ENCODE results near the gene SLC41A3.
"Not testable (repeated sequence)": the region's sequence is repeated elsewhere in the genome, so short reads cannot be mapped to it uniquely, and the experiment has no call there.

The SLC41A3 gene

GRCh38 chr3:126070146-126070545 is 13.8 kb downstream of the SLC41A3 start:
- no peak overlapping the region for H3K4me3 ChIP-seq (replicated peaks; ENCODE audit: low read depth, low read length)
- TF ChIP-seq, protein P1, sequence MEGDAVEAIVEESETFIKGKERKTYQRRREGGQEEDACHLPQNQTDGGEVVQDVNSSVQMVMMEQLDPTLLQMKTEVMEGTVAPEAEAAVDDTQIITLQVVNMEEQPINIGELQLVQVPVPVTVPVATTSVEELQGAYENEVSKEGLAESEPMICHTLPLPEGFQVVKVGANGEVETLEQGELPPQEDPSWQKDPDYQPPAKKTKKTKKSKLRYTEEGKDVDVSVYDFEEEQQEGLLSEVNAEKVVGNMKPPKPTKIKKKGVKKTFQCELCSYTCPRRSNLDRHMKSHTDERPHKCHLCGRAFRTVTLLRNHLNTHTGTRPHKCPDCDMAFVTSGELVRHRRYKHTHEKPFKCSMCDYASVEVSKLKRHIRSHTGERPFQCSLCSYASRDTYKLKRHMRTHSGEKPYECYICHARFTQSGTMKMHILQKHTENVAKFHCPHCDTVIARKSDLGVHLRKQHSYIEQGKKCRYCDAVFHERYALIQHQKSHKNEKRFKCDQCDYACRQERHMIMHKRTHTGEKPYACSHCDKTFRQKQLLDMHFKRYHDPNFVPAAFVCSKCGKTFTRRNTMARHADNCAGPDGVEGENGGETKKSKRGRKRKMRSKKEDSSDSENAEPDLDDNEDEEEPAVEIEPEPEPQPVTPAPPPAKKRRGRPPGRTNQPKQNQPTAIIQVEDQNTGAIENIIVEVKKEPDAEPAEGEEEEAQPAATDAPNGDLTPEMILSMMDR (IDR thresholded peaks at IDR 0.05; ENCODE audit: low read depth, low read length, missing control alignments): no peak
- no peak for DNase-seq (ENCODE audit: extremely low read depth, low read depth)

DNA sequence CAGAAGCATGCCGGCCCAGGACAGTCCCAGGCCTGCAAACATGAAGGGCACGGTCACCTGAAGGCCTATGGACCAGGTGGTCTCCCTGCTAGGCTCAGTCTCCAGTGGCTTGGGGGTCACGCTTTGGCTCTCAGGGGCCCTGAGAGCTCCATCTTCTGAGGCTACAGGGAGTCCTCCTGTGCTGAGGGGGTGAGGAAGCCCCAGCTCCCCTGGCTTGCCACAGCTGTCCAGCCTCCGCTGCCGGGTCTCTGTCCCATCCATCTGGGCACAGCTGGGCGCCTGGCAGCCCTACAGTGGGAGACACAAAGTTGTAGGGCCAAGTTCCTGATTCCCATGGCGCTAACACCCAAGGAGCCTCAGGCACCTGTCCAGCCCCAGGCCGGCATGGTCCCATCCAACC is 16.0 kb downstream of the SLC41A3 start:
- TF ChIP-seq, protein P1 (IDR thresholded peaks at IDR 0.05; ENCODE audit: low read depth, low read length, missing control alignments): no peak
- no peak for DNase-seq (ENCODE audit: extremely low read depth, low read depth)

GRCh38 chr3:126066676-126067075 is 17.2 kb downstream of the SLC41A3 start:
- not testable (repeated sequence) for H3K4me3 ChIP-seq (replicated peaks; ENCODE audit: low read depth, low read length); DNase-seq (ENCODE audit: extremely low read depth, low read depth)

More for the DNA sequence above, 16.0 kb downstream of the SLC41A3 start:
- no peak overlapping the region for H3K4me3 ChIP-seq (replicated peaks; ENCODE audit: low read depth, low read length)

GRCh38 chr3:126065876-126066275 is 18.0 kb downstream of the SLC41A3 start:
- no peak overlapping the region for H3K4me3 ChIP-seq (replicated peaks; ENCODE audit: low read depth, low read length)
- DNase-seq (ENCODE audit: extremely low read depth, low read depth): no peak
- TF ChIP-seq, protein P1 (IDR thresholded peaks at IDR 0.05; ENCODE audit: low read depth, low read length, missing control alignments): no peak

DNA sequence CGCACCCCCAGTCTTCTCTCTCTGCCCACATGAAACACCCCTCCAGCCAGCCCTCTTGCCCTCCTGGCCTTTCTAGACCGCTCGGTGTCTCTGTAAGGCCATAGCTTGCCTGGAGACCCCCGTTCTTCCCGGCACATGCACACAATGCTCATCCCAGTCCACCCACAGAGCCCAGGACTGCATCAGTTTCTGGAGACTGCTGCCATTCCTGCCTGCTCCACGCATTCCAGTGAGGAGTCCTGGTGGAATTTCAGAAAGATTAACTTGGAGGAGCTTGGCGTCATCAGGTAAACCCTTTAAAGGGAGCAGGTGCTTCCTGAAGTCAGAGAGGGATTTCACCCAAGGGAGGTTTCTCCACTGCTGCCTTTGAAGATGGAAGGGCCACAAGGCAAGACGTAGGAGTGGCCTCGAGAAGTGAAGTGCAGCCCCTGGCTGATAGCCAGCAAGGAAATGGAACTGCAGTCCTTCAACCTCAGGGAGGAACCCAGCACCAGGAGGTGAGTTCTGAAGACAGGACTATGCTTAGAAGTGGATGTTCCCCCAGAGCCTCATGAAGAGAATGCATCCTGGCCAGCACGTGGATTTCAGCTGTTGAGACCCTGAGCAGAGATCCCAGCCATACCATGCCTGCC is 19.2 kb downstream of the SLC41A3 start:
- TF ChIP-seq, protein P1 (IDR thresholded peaks at IDR 0.05; ENCODE audit: low read depth, low read length, missing control alignments): no peak
- no peak for DNase-seq (ENCODE audit: extremely low read depth, low read depth)
- no peak overlapping the region for H3K4me3 ChIP-seq (replicated peaks; ENCODE audit: low read depth, low read length)

DNA sequence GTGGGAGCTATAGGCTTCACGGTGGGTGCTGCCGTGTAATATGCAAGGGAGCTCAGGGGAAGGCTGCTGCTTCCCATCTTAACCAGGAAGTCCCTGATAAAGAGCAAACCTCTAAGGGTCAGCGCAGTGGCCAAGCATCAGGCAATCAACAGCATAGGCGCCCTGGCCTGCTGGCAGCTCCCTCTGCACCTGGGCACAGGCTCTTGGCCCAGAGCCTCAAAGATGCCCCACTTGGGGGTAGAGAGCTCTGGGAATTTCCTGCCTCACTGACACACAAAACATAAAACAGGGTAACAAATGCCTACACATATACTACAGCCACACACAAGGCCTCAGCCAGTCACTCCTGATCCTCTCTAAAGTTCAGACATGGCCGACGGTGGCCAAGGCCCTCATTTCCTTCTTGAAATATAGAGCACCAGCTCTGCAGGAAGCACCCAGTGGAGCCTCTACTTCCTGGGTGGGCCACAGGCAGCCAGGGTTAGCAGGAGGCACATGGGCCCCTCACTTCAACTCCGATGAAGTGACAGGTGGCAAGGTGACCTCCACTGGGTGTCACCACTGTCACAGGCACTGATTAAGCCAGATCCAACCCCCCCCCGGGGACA is 20.5 kb downstream of the SLC41A3 start:
- TF ChIP-seq, protein P1 (IDR thresholded peaks at IDR 0.05; ENCODE audit: low read depth, low read length, missing control alignments): no peak
- DNase-seq (ENCODE audit: extremely low read depth, low read depth): no peak
- no peak overlapping the region for H3K4me3 ChIP-seq (replicated peaks; ENCODE audit: low read depth, low read length)

- H3K4me3 ChIP-seq (replicated peaks; ENCODE audit: low read depth, low read length): no peak overlapping the region
- TF ChIP-seq, protein P1 (IDR thresholded peaks at IDR 0.05; ENCODE audit: low read depth, low read length, missing control alignments): no peak
- no peak for DNase-seq (ENCODE audit: extremely low read depth, low read depth)
Measured at GRCh38 chr3:126061301-126062032, 22.5 kb downstream of the SLC41A3 start.
